C4-2B (cell line): ENCODE data around the gene NCOA3.

Source experiments
- ZFX ChIP-seq: fragments of 450-650 bp; IDR thresholded peaks from 2 replicates; pipeline ENCODE4 v1.6.1; 2017
- TF ChIP-seq, protein P1 (sequence below): fragments of 450-650 bp; conservative IDR thresholded peaks from 2 replicates; pipeline ENCODE4 v1.5.1; 2017; ENCODE audit warnings: mild to moderate bottlenecking

DNA sequence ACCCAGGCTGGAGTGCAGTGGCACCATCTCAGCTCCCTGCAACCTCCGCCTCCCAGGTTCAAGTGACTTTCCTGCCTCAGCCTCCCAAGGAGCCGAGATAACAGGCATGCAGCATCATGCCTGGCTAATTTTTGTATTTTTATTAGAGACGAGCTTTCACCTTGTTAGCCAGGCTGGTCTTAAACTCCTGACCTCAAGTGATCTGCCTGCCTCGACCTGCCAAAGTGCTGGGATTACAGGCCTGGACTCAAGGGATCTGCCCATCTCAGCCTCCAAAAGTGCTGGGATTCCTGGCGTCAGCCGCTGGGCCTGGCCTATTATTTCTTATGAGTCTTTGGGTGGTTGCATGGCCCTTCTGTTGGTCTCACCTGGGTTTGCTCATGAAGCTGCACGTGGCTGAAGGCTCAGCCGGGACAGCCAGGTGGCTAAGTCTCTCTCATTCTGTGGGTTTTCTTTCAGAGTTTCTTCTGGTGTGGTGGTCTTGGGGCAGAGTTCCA, 45.6 kb upstream of the NCOA3 start:
- TF ChIP-seq, protein P1, sequence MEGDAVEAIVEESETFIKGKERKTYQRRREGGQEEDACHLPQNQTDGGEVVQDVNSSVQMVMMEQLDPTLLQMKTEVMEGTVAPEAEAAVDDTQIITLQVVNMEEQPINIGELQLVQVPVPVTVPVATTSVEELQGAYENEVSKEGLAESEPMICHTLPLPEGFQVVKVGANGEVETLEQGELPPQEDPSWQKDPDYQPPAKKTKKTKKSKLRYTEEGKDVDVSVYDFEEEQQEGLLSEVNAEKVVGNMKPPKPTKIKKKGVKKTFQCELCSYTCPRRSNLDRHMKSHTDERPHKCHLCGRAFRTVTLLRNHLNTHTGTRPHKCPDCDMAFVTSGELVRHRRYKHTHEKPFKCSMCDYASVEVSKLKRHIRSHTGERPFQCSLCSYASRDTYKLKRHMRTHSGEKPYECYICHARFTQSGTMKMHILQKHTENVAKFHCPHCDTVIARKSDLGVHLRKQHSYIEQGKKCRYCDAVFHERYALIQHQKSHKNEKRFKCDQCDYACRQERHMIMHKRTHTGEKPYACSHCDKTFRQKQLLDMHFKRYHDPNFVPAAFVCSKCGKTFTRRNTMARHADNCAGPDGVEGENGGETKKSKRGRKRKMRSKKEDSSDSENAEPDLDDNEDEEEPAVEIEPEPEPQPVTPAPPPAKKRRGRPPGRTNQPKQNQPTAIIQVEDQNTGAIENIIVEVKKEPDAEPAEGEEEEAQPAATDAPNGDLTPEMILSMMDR = no peak
- no peak for TF ChIP-seq ZFX
